Measurements from ENCODE around the gene KIF13A. TPM values are rescaled to one million over a fixed set of nuclear protein-coding genes. Genes with fewer than 3 reads are reported as not detected.

The KIF13A gene
- total RNA-seq, 1 donor from 2014 or later: 54.4 TPM

- H3K36me3 Mint-ChIP-seq: peaks cover 47% of the 10 kb centered on the region
- no peak overlapping the region for H3K4me3 Mint-ChIP-seq
- no peaks in the 10 kb centered on the region for H3K4me1 Mint-ChIP-seq
- no peak for TF ChIP-seq CTCF (IDR thresholded peaks at IDR 0.05; ENCODE audit: unreplicated experiment)
- H3K27me3 Mint-ChIP-seq (ENCODE audit: low read depth): no peaks in the 10 kb centered on the region
- no peak overlapping the region for H3K27ac Mint-ChIP-seq
- H3K9me3 Mint-ChIP-seq: no peaks in the 10 kb centered on the region
- no peak for DNase-seq (ENCODE audit: low spot score in 2 of 2, unreplicated experiment in 2 of 2)
These were observed 188.8 kb downstream of the KIF13A start for GRCh38 chr6:17798477-17799154.

GRCh38 chr6:17790489-17790888 is 196.9 kb downstream of the KIF13A start:
- H3K27me3 Mint-ChIP-seq (ENCODE audit: low read depth): no peaks in the 10 kb centered on the region
- no peak for TF ChIP-seq CTCF (IDR thresholded peaks at IDR 0.05; ENCODE audit: unreplicated experiment)
- DNase-seq (ENCODE audit: low spot score in 2 of 2, unreplicated experiment in 2 of 2): no peak
- no peak overlapping the region for H3K4me3 Mint-ChIP-seq
- H3K27ac Mint-ChIP-seq: no peak overlapping the region
- H3K4me1 Mint-ChIP-seq: no peaks in the 10 kb centered on the region
- no peaks in the 10 kb centered on the region for H3K9me3 Mint-ChIP-seq
- H3K36me3 Mint-ChIP-seq: peaks cover 35% of the 10 kb centered on the region

GRCh38 chr6:17785094-17785787 is 202.2 kb downstream of the KIF13A start:
- Mint-ChIP-seq H3K27me3 (ENCODE audit: low read depth) (no peaks in the 10 kb centered on the region), H3K4me1 (no peaks in the 10 kb centered on the region), H3K36me3 (peaks cover 37% of the 10 kb centered on the region), H3K4me3 (no peak overlapping the region), H3K9me3 (no peaks in the 10 kb centered on the region), H3K27ac (no peak overlapping the region)
- no peak for TF ChIP-seq CTCF (IDR thresholded peaks at IDR 0.05; ENCODE audit: unreplicated experiment)
- no peak for DNase-seq (ENCODE audit: low spot score in 2 of 2, unreplicated experiment in 2 of 2)

- H3K9me3 Mint-ChIP-seq: no peaks in the 10 kb centered on the region
- H3K27ac Mint-ChIP-seq: no peak overlapping the region
These were observed 207.4 kb downstream of the KIF13A start for GRCh38 chr6:17780061-17780460.

GRCh38 chr6:17771609-17772008 is 215.8 kb downstream of the KIF13A start:
- H3K9me3 Mint-ChIP-seq: no peaks in the 10 kb centered on the region
- no peak for DNase-seq (ENCODE audit: low spot score in 2 of 2, unreplicated experiment in 2 of 2)
- no peaks in the 10 kb centered on the region for H3K4me1 Mint-ChIP-seq
- peaks cover 33% of the 10 kb centered on the region for H3K36me3 Mint-ChIP-seq
- no peak overlapping the region for H3K4me3 Mint-ChIP-seq
- no peaks in the 10 kb centered on the region for H3K27me3 Mint-ChIP-seq (ENCODE audit: low read depth)
- no peak overlapping the region for H3K27ac Mint-ChIP-seq
- TF ChIP-seq CTCF (IDR thresholded peaks at IDR 0.05; ENCODE audit: unreplicated experiment): no peak

More at GRCh38 chr6:17780061-17780460, 207.4 kb downstream of the KIF13A start:
- H3K4me1 Mint-ChIP-seq: no peaks in the 10 kb centered on the region
- DNase-seq (ENCODE audit: low spot score in 2 of 2, unreplicated experiment in 2 of 2): no peak
- H3K36me3 Mint-ChIP-seq: peaks cover 42% of the 10 kb centered on the region
- no peak overlapping the region for H3K4me3 Mint-ChIP-seq
- no peak for TF ChIP-seq CTCF (IDR thresholded peaks at IDR 0.05; ENCODE audit: unreplicated experiment)
- H3K27me3 Mint-ChIP-seq (ENCODE audit: low read depth): no peaks in the 10 kb centered on the region

Data from mesothelial cell of epicardium (in vitro differentiated cells).